DMS153 treated with DMSO at 0.1 percent for 48 hours (cell line): ENCODE data around the gene ATP10A.
"Not testable (repeated sequence)": the region's sequence is repeated elsewhere in the genome, so short reads cannot be mapped to it uniquely, and the experiment has no call there.

Experiments used
- DNase-seq: peaks from one replicate; lab custom pipeline; 2025; ENCODE audit not compliant: unreplicated experiment; lab: John Stamatoyannopoulos, UW

Gene ATP10A

DNA sequence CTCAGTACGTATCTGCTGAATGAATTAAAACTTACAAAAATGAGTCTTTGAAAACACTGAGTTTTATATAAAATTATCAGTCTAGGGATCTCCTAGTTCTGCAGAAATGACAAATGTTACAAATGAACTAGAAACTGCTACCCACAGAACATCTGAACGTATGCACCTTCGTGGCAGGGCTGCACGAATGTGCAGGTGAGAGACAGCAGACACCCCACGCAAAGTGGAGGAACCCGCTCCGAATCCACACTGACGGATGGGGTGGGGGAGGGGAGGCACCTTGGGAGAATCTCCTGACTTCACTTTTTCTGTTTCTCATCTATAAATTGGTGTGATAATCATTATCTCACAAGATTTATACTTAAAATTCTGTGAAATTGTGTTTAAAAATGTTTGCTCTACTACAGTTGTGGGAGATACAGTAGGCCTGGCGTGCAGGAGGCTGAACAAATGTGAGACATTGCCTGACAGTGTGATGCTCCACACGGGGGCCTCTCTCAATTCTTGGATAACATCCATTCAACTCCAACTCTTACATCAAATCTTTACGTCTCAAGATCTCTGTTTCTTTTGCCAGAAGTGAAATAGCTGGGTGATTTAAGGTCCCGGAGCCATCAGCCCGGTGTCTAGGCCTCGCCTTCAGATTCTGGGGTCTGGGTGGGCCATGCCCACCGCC lies 86.9 kb downstream of the ATP10A start:
- DNase-seq: no peak

DNA sequence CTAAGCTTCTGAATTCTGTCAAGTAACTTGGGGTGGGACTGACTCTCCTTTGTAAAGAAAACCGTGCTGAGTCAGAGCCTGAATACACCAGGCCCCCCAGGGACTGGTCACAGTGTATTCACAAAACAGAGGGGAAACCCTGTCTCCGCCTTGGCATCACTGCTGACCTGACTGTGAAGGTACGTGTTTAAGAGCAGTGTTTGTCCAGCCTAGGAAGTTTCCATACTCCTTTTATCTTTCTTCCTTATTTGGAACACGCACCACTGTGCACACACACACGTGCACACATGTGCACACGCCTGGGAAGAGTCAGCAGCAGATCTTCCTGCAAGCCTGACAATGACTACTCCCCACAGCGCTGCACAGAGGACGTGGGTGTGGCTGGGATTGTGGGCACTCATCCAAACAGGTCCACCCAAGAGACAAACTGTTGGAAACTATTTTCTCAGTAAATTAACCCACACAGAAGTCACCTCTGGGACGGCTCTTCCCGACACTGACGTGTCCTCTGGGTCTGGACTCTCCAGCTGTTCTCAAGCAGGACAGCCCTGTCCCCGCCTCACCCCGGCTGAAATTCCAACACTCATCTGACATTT lies 87.7 kb downstream of the ATP10A start:
- no peak for DNase-seq

DNA sequence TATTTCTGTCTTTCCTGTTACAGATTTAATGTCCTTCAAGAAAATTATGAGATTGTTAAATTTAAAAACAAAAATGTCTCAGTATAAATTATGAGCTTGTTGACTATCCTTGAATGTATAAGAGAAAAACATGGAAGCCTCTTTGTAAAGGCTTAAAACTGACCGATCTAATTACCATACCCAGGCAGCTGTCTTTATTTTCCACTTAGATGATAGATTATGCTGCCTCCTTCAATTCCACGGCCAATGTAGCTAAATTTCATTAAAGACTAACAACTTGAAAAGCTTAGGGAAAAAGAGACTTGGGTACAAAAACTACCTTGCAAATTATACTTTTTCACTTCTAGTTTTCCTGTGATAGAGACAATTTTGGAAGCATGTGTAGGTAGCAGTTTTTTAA lies 88.3 kb downstream of the ATP10A start:
- DNase-seq: no peak

DNA sequence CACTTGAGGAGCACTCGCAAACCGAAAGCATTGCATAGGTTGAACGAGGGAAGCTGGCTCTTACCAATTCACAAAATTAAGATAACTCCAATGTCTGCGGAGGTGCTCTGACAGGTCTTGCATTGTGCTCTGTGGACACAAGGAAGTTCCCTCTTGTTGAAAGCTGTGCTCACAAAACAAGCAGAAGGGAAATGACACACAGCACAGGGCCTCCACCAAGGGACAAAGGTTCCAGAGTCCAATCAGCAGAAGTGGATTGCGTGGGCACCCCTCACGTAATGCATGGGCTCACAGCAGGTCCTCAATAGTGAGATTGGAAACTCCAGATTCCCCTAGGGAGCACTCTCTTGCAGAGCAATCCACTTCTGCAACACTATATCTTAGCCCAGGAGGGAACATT lies 89.9 kb downstream of the ATP10A start:
- DNase-seq: no peak

DNA sequence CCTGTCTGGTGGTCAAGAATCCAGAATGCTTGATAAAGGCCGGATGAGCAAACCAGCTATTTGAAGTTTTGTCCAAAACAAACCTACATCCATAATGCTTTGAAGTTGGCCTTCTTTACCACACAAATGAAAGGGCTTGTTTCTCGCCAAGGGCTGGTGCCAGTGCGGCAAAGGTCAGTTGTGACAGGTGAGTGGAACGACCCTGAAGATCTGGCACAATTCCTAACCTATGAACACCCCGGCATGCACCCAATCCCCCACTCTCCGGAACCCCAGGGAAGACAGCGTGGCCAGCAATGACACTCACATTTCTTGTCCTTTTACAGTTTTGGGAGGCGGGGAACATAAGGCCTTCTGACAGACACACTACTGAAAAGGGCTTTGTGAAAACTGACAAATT lies 90.6 kb downstream of the ATP10A start:
- DNase-seq: no peak

DNA sequence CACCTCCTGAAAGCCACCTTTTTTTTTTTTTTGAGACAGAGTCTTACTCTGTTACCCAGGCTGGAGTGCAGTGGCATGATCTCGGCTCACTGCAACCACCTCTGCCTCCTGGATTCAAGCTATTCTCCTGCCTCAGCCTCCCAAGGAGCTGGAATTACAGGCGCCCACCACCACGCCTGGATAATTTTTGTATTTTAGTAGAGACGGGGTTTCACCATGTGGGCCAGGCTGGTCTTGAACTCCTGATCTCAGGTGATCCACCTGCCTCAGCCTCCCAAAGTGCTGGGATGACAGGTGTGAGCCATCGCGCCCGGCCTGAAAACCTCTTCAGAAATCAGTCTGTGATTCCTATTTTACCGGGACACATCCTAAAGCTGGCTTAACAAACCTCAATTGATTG lies 91.4 kb downstream of the ATP10A start:
- DNase-seq: not testable (repeated sequence)

DNA sequence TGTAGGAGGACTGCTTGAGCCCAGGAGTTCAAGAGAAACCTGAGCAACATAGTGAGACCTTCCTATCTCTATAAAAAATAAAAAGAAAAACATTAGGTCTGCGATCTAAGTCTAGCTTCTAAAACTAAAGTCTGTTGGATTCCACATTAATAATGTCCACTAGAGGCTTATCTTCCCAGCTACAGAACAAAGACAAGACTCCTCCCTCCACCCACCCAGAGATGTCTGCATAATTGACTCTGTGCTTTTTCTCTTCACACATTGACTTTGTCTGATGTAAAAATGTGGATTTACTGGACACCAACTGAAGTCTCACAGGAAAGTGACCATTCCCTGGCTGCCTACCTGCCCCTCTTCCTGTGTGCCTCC lies 91.8 kb downstream of the ATP10A start:
- no peak for DNase-seq

DNA sequence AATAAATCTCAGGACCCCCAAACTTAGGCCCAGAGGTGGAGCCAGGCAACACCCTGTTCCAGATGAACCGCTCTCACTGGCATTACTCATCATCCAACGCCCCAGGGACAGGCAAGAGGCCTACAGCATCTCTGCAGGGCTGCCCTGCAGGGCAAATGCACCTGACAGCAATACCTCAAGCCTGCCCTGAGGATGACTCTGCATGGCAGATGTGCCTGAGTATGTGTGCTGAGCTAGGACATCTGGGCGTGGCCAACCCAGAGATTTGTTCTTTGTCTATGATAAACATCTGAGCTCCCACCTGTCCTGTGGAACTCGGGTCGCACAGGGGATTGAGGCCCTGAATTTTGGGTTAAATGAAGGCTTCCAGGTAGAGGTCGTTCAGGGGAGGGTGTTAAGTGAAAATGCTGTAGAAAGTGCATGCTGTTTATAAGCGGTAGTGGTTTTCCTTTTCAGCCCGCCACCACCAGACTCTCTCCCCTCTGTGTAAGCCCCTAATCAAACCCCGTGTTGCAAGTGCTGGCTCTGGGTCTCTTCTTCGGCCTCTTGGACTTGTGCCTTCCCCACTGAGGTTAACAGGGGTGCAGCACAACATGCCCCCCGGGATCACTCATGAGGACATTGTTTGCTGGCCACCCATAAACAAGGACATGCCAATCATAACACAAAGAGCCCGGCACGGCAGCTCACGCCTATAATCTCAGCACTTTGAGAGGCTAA lies 92.3 kb downstream of the ATP10A start:
- no peak for DNase-seq

DNA sequence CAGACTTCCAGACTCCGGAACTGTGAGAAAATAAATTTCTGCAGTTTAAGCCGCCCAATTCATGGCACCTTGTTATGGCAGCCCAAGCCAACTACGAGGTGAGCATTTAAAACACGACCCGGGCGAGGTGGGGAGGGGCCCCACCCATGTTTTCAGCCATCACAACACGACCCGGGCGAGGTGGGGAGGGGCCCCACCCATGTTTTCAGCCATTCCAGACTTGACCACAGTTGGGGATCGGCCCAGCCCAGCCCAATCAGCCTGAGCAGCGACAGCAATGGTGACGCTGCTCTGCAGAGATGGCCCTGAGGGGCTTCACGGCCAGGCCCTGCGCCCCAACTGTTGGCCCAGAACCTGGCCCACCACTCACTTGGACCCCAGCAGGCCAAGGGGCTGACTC lies 93.1 kb downstream of the ATP10A start:
- no peak for DNase-seq

DNA sequence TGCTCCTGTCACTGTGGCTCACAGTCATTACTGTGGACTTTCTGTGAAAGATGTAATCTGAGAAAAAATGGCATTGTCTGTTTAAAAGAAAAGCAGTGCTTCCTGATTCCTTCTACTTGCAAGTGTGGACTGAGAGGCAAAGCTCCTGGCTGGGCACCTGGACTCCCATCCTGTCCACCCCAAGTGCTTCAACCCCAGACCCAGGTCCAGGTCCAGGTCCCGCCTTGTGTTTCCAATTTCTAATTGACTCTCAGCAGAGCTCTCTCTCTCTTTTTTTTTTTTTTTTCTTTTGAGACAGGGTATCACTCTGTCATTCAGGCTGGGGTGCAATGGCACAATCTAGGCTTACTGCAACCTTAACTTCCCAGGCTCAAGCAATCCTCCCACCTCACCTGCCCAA lies 94.9 kb downstream of the ATP10A start:
- no peak for DNase-seq

DNA sequence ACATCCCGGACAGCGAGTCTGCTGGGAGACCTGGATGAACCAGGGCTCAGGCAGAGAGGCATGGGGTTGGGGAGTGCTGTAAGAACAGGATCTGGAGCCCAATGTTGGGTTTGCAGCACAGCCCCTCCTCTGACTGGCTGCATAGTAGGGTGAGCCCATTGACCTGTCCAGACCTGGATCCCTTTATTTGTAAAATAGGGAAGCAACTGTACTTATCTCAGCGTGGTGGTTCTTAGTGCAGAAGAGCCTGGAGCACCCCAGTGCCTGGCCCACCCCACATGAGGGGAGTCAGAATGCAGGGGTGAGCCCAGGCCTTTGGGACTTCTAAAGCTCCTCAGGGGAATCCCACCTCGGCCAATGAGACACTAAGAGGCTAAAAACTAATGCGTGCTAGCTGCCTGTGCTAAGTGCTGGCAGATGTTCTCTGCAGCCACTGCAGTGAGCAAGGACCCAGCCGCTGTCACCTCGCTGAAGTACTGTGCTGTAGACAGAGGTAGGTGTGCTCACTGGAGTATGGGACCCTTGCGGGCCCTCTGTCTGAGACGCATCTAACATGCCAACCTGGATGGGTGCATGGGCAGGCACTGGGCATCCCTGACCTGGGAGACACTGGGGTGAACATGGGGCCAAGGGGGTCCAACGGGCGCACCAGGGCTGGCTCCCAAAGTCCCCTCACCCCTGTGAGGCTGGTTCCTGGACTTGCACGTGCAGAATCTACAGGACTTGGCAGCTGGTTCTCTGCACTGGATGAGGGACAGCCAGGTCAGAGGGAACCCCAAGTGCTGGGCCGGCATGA lies 95.6 kb downstream of the ATP10A start:
- DNase-seq: no peak

DNA sequence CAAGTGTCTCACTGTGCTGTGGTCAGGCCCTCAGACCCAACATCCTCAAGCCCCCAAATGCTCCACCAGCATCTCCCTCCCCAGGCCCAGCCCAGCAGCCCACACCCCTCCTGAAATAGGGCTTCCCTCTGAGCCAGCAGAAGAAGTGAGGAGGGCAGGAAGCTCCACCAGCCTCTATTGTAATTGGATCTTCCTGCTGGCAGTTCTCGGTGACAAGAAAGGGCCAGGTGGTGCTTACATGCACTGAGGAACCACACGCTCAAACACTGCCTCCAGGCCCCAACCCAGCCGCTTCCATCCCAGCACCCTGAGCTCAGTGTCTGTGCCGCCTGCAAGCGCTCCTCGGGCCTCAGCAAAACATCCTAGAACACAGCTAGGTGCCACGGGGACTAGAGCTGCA lies 96.7 kb downstream of the ATP10A start:
- no peak for DNase-seq

DNA sequence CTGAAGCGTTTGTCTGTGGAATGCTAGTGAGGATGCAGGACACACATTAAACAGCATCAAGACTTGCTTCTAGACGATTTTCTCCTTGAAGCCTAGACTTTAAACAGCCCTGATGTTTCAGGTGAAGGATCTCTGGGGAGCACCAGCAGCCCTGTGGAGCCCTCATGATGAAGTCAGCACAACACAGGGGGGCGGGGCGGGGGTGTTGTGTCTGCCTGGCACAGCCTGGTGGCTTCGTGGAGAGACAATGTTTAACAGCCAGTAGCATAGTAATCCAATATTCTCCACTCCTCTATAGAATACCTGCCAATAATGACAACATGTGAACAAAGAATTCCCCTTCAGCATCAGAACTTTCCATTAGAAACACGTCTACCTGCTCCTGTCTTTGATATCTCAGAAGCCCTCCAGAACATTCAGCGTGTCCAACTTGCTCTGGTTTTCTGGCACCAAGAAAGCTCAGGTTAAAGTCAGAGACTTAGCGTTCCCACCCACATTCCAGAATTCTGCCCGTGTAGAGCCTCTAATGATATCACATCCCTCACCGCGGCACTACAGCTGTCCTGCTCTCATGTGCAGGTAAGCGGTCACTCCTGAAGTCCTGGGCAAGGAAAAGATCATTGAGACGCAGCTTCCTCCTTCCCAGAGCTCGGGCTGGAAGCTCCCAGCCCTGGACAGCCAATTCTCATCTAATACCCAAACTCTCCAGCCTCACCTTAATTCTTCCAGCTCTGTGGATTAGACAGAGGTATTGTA lies 98.0 kb downstream of the ATP10A start:
- DNase-seq: no peak

DNA sequence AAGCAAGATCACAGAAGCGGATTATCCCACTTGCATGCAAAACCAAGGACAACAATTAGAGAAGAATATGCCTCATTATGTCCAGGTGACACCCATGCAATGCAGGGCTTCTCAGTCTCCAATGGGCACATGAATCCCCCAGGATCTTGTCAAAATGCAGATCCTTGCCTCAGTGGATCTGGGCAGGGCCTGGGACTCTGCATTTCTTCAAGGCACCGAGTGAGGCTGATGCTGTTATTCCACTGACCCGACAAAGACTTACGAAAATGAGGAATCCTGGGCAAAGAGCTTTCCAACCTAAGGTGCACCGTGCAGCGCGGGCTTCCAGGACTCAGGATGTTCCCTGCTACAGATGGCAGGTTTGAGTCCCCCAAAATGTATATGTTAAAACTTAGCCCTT lies 99.2 kb downstream of the ATP10A start:
- DNase-seq: no peak

DNA sequence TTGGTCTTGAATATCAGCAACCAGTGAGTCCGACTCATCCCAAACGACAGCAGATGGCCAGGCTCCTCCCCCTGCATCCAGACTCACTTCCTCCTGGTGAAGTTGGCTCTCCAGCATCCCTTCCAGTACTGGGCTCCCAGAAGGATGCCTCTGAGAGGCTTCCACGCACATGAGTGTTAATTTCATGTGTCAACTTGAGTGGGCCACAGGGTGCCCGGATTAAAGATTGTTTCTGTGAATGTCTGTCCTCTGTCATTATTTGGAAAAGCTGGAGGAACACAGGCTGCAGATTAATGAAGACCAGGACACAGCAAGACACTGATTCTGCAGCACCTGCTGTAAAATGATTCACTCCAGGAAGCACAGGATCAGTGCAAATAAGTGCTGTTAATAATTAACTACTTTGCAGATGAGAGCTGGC lies 99.8 kb downstream of the ATP10A start:
- no peak for DNase-seq

DNA sequence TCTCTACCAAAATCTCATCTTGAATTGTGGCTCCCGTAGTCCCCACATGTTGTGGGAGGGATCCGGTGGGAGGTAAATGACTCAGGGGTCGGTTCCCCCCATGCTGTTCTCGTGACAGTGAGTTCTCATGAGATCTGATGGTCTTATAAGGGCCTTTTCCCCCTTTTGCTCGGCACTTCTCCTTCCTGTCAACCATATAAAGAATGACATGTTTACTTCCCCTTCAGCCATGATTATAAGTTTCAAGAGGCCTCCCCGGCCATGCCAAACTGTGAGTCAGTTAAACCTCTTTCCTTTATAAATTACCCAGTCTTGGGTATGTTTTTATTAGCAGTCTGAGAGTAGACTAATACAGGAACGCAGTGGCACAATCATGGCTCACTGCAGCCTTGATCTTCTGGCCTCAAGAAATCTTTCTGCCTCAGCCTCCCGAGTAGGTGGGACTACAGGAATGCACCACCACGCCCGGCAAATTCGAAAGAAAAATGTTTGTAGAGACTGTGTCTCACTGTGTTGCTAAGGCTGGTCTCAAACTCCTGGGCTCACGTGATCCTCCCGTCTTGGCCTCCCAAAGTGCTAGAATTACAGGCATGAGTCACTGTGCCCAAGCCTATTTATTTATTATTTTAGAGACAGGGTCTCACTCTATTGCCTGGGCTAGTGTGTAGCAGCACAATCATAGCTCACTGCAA lies 101.0 kb downstream of the ATP10A start:
- no peak for DNase-seq

DNA sequence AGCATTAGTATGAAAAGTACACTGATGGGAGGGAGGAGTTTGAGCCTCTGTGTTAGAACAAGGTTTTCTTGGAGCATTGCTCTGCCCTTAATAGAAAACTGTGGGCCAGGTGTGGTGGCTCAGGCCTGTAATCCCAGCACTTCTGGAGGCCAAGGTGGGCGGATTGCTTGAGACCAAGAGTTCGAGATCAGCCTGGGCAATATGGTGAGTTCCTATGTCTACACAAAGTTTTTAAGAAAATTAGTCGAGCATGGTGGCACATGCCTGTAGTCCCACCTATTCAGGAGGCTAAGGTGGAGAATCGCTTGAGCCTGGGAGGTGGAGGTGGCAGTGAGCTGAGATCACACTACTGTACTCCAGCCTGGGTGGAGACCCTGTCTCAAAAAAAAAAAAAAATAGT lies 103.7 kb downstream of the ATP10A start:
- DNase-seq: no peak

DNA sequence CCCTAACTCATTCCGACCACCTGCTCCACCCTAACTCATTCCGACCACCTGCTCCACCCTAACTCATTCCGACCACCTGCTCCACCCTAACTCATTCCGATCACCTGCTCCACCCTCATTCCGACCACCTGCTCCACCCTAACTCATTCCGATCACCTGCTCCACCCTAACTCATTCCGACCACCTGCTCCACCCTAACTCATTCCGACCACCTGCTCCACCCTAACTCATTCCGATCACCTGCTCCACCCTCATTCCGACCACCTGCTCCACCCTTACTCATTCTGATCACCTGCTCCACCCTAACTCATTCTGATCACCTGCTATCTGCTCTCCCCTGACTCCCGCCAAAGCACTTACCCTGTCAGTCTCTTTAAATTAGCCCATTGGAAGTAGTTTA lies 104.5 kb downstream of the ATP10A start:
- DNase-seq: not testable (repeated sequence)

DNA sequence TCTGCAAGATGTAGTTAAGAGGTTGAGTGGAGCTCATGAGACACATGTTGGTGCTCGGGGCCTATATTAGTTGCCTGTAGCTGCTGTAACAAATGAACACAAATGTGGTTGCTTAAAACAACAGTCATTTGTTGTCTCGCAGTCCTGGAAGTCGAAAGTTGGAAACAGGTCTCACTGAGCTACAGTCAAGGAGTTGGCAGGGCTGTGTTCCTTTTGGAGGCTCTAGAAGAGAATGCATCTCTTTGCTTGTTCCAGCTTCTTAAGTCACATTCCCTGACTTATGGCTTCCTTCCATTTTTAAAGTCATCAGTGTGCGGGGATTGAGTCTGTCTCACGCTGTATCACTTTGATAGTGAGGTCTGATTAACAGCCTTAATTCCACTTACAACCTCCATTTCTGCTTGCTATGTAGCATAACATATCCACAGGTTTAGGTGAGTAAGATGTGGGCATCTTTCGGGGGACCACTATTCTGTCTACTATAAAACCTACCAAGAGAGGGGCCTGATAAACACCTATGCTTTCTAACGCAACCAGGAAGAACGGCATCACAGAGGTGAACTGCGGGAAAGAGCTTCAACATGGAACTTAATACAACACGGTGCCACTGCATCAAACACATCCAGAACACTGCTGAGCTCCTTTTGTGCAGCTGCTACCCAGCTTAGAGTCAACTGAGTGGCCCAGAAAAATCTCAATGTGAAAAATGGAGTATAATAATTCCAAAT lies 119.4 kb downstream of the ATP10A start:
- no peak for DNase-seq
